Neural progenitor cell (in vitro differentiated cells): Measurements from ENCODE around the gene KLK14. TPM values are rescaled to one million over a fixed set of nuclear protein-coding genes. Genes with fewer than 3 reads are reported as not detected.

Source experiments
- DNase-seq: peaks from one replicate; pipeline ENCODE4 v3.0.0-alpha.2; 2016; ENCODE audit warnings: low spot score
- H2AFZ ChIP-seq: fragments of 200-600 bp; sonication (generic); replicated peaks from 2 replicates; pipeline ENCODE4 v1.6.1; 2016; ENCODE audit warnings: antibody characterized with exemption
- H3F3A ChIP-seq: fragments of 200-600 bp; sonication (generic); 2 replicates; pipeline ENCODE4 v1.6.1; 2016; ENCODE audit warnings: antibody characterized with exemption, low read depth
- H3K27ac ChIP-seq: fragments of 200-600 bp; sonication (generic); 2 replicates; pipeline ENCODE4 v1.5.1; 2016; ENCODE audit warnings: mild to moderate bottlenecking
- H3K27me3 ChIP-seq: fragments of 200-600 bp; sonication (generic); 2 replicates; pipeline ENCODE4 v1.6.1; 2016; ENCODE audit warnings: mild to moderate bottlenecking, moderate library complexity
- H3K36me3 ChIP-seq: fragments of 200-600 bp; sonication (generic); 2 replicates; pipeline ENCODE4 v1.5.1; 2016
- H3K4me1 ChIP-seq: fragments of 200-600 bp; sonication (generic); 2 replicates; pipeline ENCODE4 v1.6.1; 2016; ENCODE audit warnings: mixed run types
- H3K4me2 ChIP-seq: fragments of 200-600 bp; sonication (generic); 2 replicates; pipeline ENCODE4 v1.6.1; 2016
- H3K4me3 ChIP-seq: fragments of 200-600 bp; sonication (generic); 2 replicates; pipeline ENCODE4 v1.5.1; 2016
- H3K79me2 ChIP-seq: fragments of 200-600 bp; sonication (generic); 2 replicates; pipeline ENCODE4 v1.6.1; 2016; ENCODE audit warnings: low read depth
- H3K9ac ChIP-seq: fragments of 200-600 bp; sonication (generic); 2 replicates; pipeline ENCODE4 v1.6.1; 2016
- H3K9me3 ChIP-seq: fragments of 200-600 bp; sonication (generic); 2 replicates; pipeline ENCODE4 v1.5.1; 2016; ENCODE audit warnings: low read depth
- H4K20me1 ChIP-seq: fragments of 200-600 bp; sonication (generic); 2 replicates; pipeline ENCODE4 v1.6.1; 2016; ENCODE audit warnings: low read depth
- H3K27ac Mint-ChIP-seq: 3 replicates; pipeline ENCODE4 v1.8.0; 2021; ENCODE audit warnings: mixed read lengths
- H3K27me3 Mint-ChIP-seq: 2 replicates; pipeline ENCODE4 v1.8.0; 2022; ENCODE audit warnings: low read depth, mild to moderate bottlenecking, inconsistent platforms, moderate library complexity, mixed read lengths; ENCODE audit not compliant: insufficient read depth
- H3K36me3 Mint-ChIP-seq: 3 replicates; pipeline ENCODE4 v1.8.0; 2021; ENCODE audit warnings: mixed read lengths
- H3K4me1 Mint-ChIP-seq: 3 replicates; pipeline ENCODE4 v1.8.0; 2021; ENCODE audit warnings: mixed read lengths
- H3K4me3 Mint-ChIP-seq: 3 replicates; pipeline ENCODE4 v1.8.0; 2021; ENCODE audit warnings: mild to moderate bottlenecking, moderate library complexity, mixed read lengths
- H3K9me3 Mint-ChIP-seq: 3 replicates; pipeline ENCODE4 v1.8.0; 2020; ENCODE audit warnings: mixed read lengths
- CTCF ChIP-seq: fragments of 200-600 bp; sonication (generic); IDR thresholded peaks from 2 replicates; pipeline ENCODE4 v1.5.1; 2017; ENCODE audit warnings: antibody characterized with exemption, mild to moderate bottlenecking
- EZH2 ChIP-seq: fragments of 200-600 bp; sonication (generic); IDR thresholded peaks from 2 replicates; pipeline ENCODE4 v1.6.1; 2017; ENCODE audit warnings: antibody characterized with exemption, mild to moderate bottlenecking, moderate library complexity
- EZH2phosphoT487 ChIP-seq: fragments of 200-600 bp; sonication (generic); IDR thresholded peaks from 2 replicates; pipeline ENCODE4 v1.6.1; 2017; ENCODE audit warnings: antibody characterized with exemption
- total RNA-seq: library from RNA; depleted of rRNA; stranded (reverse); fragments of >200 nt; gene quantifications from 2 replicates; pipeline ENCODE4 v1.2.3, GENCODE V29; 2015; ENCODE audit warnings: low replicate concordance

Gene KLK14
- total RNA-seq, 1 donor from 2014 or later: not detected

DNA sequence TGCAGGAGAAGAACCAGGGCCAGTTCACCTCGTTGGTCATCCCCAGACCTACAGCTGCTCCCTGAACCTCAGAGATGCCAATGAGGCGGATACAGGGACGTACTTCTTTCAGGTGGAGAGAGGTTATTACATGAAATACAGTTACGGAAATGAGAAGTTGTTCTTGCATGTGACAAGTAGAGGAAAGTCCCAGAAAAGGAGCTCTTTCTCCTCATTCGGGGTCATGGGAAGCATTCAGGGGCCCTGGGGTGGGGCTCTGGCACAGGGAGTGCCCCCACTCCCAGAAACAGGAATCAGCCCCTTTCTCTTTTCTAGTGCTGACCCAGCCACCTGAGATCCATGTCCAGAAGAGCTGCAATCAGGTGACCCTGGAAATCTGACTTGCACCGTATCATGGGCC is 37.5 kb upstream of the KLK14 start:
- Histone ChIP-seq H3K4me1 (no peaks in the 10 kb centered on the region), H3F3A (no peaks in the 10 kb centered on the region), H3K27me3 (peaks cover 18% of the 10 kb centered on the region), H3K79me2 (no peaks in the 10 kb centered on the region), H3K27ac (no peak overlapping the region), H3K4me2 (no peak overlapping the region), H3K9ac (no peak overlapping the region), H3K4me3 (no peak overlapping the region), H2AFZ (no peak overlapping the region), H3K9me3 (no peaks in the 10 kb centered on the region), H4K20me1 (no peaks in the 10 kb centered on the region), H3K36me3 (no peaks in the 10 kb centered on the region)
- DNase-seq: no peak
- H3K4me3 Mint-ChIP-seq: no peak overlapping the region
- no peaks in the 10 kb centered on the region for H3K9me3 Mint-ChIP-seq
- H3K27ac Mint-ChIP-seq: no peak overlapping the region
- no peaks in the 10 kb centered on the region for H3K4me1 Mint-ChIP-seq
- no peaks in the 10 kb centered on the region for H3K36me3 Mint-ChIP-seq
- peaks cover 16% of the 10 kb centered on the region for H3K27me3 Mint-ChIP-seq
- TF ChIP-seq EZH2 (no peak), EZH2phosphoT487 (no peak), CTCF (no peak)

- H3K9me3 Mint-ChIP-seq: no peaks in the 10 kb centered on the region
- Histone ChIP-seq H2AFZ (peak overlapping the region; percentile 63), H3K36me3 (no peaks in the 10 kb centered on the region), H3K27ac (no peak overlapping the region), H3K4me1 (no peaks in the 10 kb centered on the region), H3K4me2 (no peak overlapping the region), H3F3A (no peaks in the 10 kb centered on the region), H3K27me3 (peaks cover 21% of the 10 kb centered on the region), H3K4me3 (no peak overlapping the region), H4K20me1 (no peaks in the 10 kb centered on the region), H3K9me3 (no peaks in the 10 kb centered on the region), H3K9ac (no peak overlapping the region), H3K79me2 (no peaks in the 10 kb centered on the region)
- H3K4me1 Mint-ChIP-seq: no peaks in the 10 kb centered on the region
- no peak overlapping the region for H3K27ac Mint-ChIP-seq
- H3K36me3 Mint-ChIP-seq: no peaks in the 10 kb centered on the region
- peaks cover 16% of the 10 kb centered on the region for H3K27me3 Mint-ChIP-seq
- H3K4me3 Mint-ChIP-seq: no peak overlapping the region
- DNase-seq: no peak
- TF ChIP-seq CTCF: no peak
- no peak for TF ChIP-seq EZH2phosphoT487
- no peak for TF ChIP-seq EZH2
Observed at GRCh38 chr19:51119611-51120010, 36.9 kb upstream of the KLK14 start.

DNA sequence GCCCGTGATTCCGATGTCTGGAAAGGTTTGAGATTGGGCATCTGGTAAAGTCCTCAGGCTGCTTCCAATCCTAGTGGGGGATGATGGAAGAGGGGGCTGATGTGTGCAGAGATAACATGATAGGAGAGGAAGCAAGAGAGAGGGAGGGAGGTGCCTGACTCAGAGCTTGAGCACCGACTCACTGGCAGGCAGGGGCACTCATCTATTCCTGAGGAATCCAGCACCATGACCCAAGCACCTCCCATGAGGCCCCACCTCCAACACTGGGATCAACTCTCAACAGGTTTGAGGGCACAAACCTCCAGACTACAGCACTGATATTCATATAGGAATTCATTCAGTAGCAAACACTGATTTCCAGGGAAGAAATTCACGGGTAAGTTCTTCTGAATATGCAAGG is 36.4 kb upstream of the KLK14 start:
- no peaks in the 10 kb centered on the region for H3K79me2 ChIP-seq
- Mint-ChIP-seq H3K4me3 (no peak overlapping the region), H3K27ac (no peak overlapping the region), H3K4me1 (no peaks in the 10 kb centered on the region), H3K36me3 (no peaks in the 10 kb centered on the region), H3K9me3 (no peaks in the 10 kb centered on the region), H3K27me3 (peaks cover 16% of the 10 kb centered on the region)
- no peaks in the 10 kb centered on the region for H3F3A ChIP-seq
- no peak overlapping the region for H3K9ac ChIP-seq
- H3K27me3 ChIP-seq: peaks cover 27% of the 10 kb centered on the region
- H3K9me3 ChIP-seq: no peaks in the 10 kb centered on the region
- no peak overlapping the region for H3K4me2 ChIP-seq
- no peaks in the 10 kb centered on the region for H3K36me3 ChIP-seq
- no peak overlapping the region for H3K4me3 ChIP-seq
- DNase-seq: no peak
- no peaks in the 10 kb centered on the region for H3K4me1 ChIP-seq
- TF ChIP-seq CTCF (no peak), EZH2phosphoT487 (no peak), EZH2 (no peak)
- H2AFZ ChIP-seq: peak overlapping the region; percentile 63
- no peak overlapping the region for H3K27ac ChIP-seq
- no peaks in the 10 kb centered on the region for H4K20me1 ChIP-seq
